ENCODE data around the gene PPP2R2B. TPM values are rescaled to one million over a fixed set of nuclear protein-coding genes. Genes with fewer than 3 reads are reported as not detected.

The PPP2R2B gene
- total RNA-seq, 1 experiment from 2014 or later: not detected

DNA sequence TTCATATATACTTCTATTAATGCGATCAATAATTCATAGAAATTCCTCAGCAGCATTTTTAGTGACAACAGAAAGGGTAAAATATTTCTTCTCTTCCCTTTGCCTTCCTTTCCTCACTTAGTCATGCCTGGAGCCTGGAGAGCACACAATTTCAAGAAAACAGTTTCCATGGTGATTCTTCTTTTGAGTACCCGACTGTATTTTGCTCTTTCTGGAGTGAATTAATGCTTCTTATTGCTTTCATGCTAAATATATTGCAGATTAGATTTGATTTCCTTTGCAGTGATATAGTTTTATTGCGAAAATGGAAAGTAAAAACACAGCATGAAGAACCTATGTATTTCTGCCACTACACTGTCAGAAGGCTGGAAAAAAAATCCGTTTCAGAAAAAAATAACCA, 153.5 kb downstream of the PPP2R2B start:
- Histone ChIP-seq H3K9me3 (ENCODE audit: low read depth, low read length, poor library complexity, severe bottlenecking) (peaks cover 7% of the 10 kb centered on the region), H3K4me3 (ENCODE audit: low read depth, low read length, poor library complexity, severe bottlenecking) (no peak overlapping the region), H3K36me3 (ENCODE audit: insufficient read depth, low read length, poor library complexity, severe bottlenecking) (no peaks in the 10 kb centered on the region), H3K27ac (ENCODE audit: low read depth, low read length, poor library complexity, severe bottlenecking) (no peak overlapping the region), H3K4me1 (ENCODE audit: insufficient read depth, low read length, poor library complexity, severe bottlenecking) (no peaks in the 10 kb centered on the region), H3K27me3 (replicated peaks; ENCODE audit: insufficient read depth, low read depth, low read length, poor library complexity) (peaks cover 12% of the 10 kb centered on the region)
- intact Hi-C loops (cut with micrococcal nuclease; ENCODE audit: unreplicated experiment): no loop called here
- ChIA-PET POLR2A (ENCODE audit: low non-redundant PET) (no interaction called here), CTCF (no interaction called here)
- DNase-seq (ENCODE audit: low spot score): no peak
- BruUV-seq (replicated peaks): no TSS peak
- no peak for TF ChIP-seq EZH2 (IDR thresholded peaks at IDR 0.05; ENCODE audit: borderline replicate concordance, low read depth, low read length, poor library complexity, severe bottlenecking)
- TF ChIP-seq, protein P1, sequence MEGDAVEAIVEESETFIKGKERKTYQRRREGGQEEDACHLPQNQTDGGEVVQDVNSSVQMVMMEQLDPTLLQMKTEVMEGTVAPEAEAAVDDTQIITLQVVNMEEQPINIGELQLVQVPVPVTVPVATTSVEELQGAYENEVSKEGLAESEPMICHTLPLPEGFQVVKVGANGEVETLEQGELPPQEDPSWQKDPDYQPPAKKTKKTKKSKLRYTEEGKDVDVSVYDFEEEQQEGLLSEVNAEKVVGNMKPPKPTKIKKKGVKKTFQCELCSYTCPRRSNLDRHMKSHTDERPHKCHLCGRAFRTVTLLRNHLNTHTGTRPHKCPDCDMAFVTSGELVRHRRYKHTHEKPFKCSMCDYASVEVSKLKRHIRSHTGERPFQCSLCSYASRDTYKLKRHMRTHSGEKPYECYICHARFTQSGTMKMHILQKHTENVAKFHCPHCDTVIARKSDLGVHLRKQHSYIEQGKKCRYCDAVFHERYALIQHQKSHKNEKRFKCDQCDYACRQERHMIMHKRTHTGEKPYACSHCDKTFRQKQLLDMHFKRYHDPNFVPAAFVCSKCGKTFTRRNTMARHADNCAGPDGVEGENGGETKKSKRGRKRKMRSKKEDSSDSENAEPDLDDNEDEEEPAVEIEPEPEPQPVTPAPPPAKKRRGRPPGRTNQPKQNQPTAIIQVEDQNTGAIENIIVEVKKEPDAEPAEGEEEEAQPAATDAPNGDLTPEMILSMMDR (conservative IDR thresholded peaks at IDR 0.05; ENCODE audit: low read depth, low read length): no peak

DNA sequence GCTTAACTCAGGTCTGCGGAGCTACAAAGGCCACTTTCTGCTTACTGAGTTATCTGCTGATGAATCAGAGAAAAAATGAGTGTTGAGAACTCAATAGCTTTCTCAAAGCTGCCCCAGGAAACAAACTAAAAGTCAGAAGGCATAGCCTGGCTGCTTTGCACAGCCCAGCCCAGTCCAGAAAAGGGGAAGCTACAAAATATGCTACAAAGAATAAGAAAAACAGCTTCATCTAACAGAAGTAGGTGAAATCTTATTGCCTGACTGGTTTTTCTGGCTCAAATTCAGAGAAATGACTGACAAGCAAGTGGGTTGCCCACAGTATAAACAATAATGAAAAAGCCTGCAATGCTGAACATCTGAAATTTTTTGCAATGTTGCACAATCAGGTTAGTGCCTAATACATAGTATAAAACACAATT, 156.2 kb downstream of the PPP2R2B start:
- DNase-seq (ENCODE audit: low spot score): no peak
- no peak overlapping the region for H3K27ac ChIP-seq (ENCODE audit: low read depth, low read length, poor library complexity, severe bottlenecking)
- no peaks in the 10 kb centered on the region for H3K4me1 ChIP-seq (ENCODE audit: insufficient read depth, low read length, poor library complexity, severe bottlenecking)
- ChIA-PET POLR2A (ENCODE audit: low non-redundant PET) (no interaction called here), CTCF (no interaction called here)
- H3K4me3 ChIP-seq (ENCODE audit: low read depth, low read length, poor library complexity, severe bottlenecking): no peak overlapping the region
- H3K36me3 ChIP-seq (ENCODE audit: insufficient read depth, low read length, poor library complexity, severe bottlenecking): no peaks in the 10 kb centered on the region
- H3K27me3 ChIP-seq (replicated peaks; ENCODE audit: insufficient read depth, low read depth, low read length, poor library complexity): peaks cover 31% of the 10 kb centered on the region
- intact Hi-C loops (cut with micrococcal nuclease; ENCODE audit: unreplicated experiment): no loop called here
- no peak for TF ChIP-seq EZH2 (IDR thresholded peaks at IDR 0.05; ENCODE audit: borderline replicate concordance, low read depth, low read length, poor library complexity, severe bottlenecking)
- TF ChIP-seq, protein P1 (conservative IDR thresholded peaks at IDR 0.05; ENCODE audit: low read depth, low read length): no peak
- no TSS peak for BruUV-seq (replicated peaks)
- H3K9me3 ChIP-seq (ENCODE audit: low read depth, low read length, poor library complexity, severe bottlenecking): no peaks in the 10 kb centered on the region

DNA sequence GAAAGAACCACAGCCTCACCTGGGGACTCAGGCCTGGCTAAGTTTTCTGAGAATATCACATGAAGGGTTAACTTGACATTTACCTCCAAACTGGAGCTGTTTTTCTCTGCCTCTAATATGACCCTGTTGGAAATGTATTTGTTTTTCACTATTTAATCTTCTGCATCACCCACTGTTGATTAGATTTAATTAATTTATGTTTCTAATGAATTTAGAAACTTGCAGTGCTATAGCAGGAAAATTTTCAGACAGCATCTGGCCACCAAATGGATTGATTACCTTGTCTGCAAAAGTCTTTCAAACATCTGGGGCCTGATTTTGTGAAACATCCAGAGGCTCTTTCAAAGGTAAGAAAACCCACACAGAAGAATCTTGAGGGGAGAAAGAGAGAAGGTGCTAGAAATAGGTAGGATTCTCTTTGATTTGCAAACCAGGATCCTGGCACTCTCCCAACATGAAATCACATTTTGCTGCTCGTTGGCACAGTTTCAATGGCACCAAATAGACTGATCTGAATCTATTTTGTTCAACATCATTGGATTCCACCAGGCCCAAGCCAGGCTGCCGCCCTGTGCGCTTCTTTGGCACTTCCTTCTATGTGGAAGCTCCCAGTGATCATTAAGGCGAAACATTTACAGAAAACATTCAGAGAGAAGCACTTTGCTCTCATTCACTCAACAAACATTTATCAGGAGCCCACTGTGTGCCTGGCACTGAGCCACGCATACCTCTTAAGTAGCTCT, 157.3 kb downstream of the PPP2R2B start:
- no peak overlapping the region for H3K27ac ChIP-seq (ENCODE audit: low read depth, low read length, poor library complexity, severe bottlenecking)
- CTCF ChIA-PET: no interaction called here
- no TSS peak for BruUV-seq (replicated peaks)

More for the DNA sequence above, 157.3 kb downstream of the PPP2R2B start:
- peaks cover 35% of the 10 kb centered on the region for H3K27me3 ChIP-seq (replicated peaks; ENCODE audit: insufficient read depth, low read depth, low read length, poor library complexity)
- no peak overlapping the region for H3K4me3 ChIP-seq (ENCODE audit: low read depth, low read length, poor library complexity, severe bottlenecking)
- no peak for DNase-seq (ENCODE audit: low spot score)
- no peak for TF ChIP-seq EZH2 (IDR thresholded peaks at IDR 0.05; ENCODE audit: borderline replicate concordance, low read depth, low read length, poor library complexity, severe bottlenecking)
- TF ChIP-seq, protein P1 (conservative IDR thresholded peaks at IDR 0.05; ENCODE audit: low read depth, low read length): no peak
- no peaks in the 10 kb centered on the region for H3K9me3 ChIP-seq (ENCODE audit: low read depth, low read length, poor library complexity, severe bottlenecking)
- H3K36me3 ChIP-seq (ENCODE audit: insufficient read depth, low read length, poor library complexity, severe bottlenecking): no peaks in the 10 kb centered on the region
- POLR2A ChIA-PET (ENCODE audit: low non-redundant PET): no interaction called here
- intact Hi-C loops (cut with micrococcal nuclease; ENCODE audit: unreplicated experiment): no loop called here
- H3K4me1 ChIP-seq (ENCODE audit: insufficient read depth, low read length, poor library complexity, severe bottlenecking): no peaks in the 10 kb centered on the region
